ENCODE measurements around the gene ACAN.

DNA sequence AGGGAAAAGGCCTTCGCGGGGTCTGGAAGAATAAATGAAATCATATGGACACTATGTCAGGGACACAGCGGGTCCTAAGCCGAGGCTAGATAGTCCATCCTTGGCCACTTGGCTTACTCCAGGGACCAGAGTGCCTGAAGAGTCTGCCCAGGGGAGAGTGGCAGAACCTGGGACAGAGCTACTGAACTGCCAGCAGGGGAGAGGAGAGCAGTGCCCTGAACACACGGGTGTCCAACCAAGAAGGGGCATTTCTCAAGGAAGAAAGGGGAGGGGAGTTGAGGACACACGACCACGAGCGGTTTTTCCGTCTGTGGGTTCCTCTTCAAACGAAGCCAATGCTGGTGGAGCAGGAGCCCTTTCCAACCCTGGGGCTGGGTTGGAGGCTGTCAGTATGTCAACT lies 1.0 kb downstream of the ACAN start:
- no peak for TF ChIP-seq POLR2AphosphoS5 (IDR thresholded peaks at IDR 0.05; ENCODE audit: borderline replicate concordance, low read depth, low read length)
- no peak for TF ChIP-seq EZH2 (IDR thresholded peaks at IDR 0.05)

All from SK-N-MC (cell line).